SH-SY5Y (cell line): ENCODE data around the gene ATL1.

ENCODE experiments used
- GATA2 ChIP-seq: IDR thresholded peaks from 2 replicates; pipeline ENCODE4 v1.6.1; 2011; ENCODE audit warnings: mild to moderate bottlenecking, low read depth, low read length
- GATA3 ChIP-seq: IDR thresholded peaks from 2 replicates; pipeline ENCODE4 v1.6.1; 2011; ENCODE audit warnings: low read depth, mild to moderate bottlenecking, low read length, moderate library complexity

Gene ATL1

DNA sequence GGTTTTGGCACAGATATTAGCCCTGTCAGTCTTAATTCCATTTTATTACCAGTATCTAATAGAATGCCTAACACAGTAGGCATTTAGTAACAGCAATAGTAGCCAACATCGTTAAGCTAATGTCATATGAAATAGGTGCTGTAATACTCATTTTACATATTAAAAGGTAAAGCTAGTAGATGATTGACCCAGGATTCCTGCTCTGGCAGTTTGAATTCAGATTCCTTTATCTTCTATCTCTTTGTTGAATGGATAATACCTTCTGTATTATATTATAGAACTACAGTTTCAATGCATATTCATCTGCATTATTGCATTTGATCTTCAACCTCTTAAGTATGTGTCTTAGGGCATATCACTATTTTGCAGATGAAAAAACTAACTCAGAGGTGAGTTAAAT is 2.9 kb downstream of the ATL1 start:
- no peak for TF ChIP-seq GATA3
- TF ChIP-seq GATA2, result no peak

- TF ChIP-seq GATA2, result no peak
- no peak for TF ChIP-seq GATA3
Measured at GRCh38 chr14:50569714-50570274, 9.8 kb downstream of the ATL1 start.

DNA sequence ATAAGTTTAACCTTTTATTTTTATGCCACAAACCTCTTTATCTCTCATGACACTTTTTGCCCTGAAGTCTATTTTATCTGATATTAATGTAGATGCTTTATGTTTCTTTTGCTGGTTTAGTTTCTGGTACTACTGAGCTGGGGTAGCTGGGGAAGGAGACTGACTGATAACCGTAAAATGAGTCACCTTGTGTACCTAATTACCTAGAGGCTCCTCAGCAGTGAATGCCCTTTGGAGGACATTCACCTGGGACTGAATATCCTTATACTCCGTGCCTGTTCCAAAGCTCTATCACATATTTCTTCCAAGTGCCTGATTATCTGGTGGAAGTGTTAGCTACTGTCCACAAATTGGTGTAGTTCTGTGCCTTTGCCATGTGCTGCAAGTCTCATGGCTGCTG is 13.9 kb downstream of the ATL1 start:
- TF ChIP-seq GATA3, result no peak
- TF ChIP-seq GATA2, result no peak

DNA sequence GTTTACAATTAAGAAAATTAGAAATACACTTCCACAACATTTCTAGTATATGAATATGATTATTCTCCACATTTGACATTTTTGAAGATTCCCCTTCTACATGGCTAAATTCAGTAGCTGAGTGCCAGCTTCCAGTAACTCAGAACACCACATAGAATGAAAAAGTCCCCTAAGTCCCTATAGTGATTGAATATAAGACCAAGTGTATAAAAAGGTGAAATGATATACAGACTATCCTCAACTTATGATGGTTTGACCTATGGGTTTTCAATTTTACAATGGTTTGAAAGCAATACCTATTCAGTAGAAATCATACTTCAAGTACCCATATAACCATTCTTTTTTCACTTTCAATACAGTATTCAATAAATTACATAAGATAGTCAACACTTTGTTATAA is 15.8 kb downstream of the ATL1 start:
- no peak for TF ChIP-seq GATA3
- no peak for TF ChIP-seq GATA2

DNA sequence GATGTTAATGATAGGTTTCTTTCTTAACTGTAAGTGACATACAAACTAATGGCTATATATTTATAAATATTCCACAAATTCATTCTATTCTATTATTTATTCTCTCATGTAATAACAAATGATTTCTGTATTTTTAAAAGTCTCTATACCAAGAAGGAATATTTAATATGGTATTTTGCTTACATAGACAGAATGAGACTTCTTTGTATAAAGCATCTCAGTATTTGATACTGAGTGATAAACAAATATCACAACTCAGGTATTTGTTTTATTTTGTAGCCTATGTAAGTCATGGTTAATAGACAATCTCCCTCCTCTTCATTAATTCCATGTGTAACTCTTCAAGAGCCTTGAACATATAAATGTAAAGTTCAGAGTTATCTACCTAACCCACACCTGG is 18.0 kb downstream of the ATL1 start:
- TF ChIP-seq GATA3 (no peak), GATA2 (no peak)

DNA sequence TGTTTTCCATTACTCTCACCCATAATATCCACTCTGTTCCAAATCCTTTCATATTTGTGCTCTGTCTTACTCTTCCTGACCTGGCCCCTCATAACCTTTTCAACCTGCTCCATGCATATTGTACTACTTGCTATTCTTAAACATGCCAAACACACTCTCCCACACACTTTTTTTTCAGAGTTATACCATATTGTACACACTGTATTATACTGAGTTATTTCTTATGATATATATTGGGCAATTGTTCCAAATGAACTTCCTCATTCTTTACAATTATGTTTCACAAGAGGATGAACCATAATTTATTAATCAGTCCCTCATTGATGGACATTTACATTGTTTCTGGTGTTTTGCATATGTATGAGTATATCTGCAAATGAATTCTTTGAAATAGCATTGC is 18.5 kb downstream of the ATL1 start:
- TF ChIP-seq GATA3 (no peak), GATA2 (no peak)

DNA sequence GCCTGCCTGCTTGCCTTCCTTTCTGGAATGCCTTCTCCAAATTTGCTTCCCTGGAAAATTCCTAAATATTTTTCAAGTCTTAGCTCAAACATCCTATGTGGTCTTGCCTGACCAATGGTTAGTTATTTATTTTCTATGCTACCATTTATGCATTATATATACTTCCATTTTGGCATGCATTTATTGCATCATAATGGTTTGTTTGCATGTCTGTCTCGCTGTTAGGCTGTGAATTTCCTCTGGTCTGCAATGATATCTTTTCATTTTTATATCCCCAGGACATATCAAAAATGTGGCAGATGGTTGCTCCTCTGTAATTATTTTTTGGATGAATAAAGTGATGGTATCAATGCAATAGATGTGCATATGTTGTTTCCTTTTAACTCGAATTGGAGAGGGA is 30.5 kb downstream of the ATL1 start:
- no peak for TF ChIP-seq GATA2
- no peak for TF ChIP-seq GATA3

DNA sequence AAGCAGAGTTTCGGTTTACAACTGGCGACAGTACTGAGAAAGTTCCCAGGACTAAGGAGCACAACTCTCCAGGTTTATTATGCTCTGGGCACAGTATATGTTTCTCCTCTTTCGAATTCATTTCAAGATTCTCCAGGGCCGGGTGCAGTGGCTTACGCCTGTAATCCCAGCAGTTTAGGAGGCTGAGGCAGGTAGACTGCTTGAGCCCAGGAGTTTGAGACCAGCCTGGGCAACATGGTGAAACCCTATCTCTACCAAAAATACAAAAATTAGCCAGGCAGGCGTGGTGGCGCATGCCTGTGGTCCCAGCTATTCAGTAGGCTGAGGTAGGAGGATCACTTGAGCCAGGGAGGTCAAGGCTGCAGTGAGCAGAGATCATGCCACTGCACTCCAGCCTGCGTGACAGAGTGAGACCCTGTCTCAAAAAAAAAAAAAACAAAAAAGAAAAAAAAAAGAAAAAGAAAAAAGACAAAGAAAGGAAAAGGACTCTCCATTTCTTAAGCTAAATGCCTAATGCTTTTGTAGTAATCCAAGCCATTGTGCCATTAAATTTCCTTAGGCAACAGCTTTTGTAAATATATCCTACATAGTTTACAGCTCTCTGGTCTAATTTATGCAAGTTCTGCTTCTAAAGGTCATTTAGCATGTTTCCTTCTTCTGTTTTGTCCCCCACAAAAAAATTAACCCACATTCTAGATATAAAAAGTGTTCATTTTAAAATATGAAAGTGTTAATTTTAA is 34.8 kb downstream of the ATL1 start:
- TF ChIP-seq GATA2 (no peak), GATA3 (no peak)

- no peak for TF ChIP-seq GATA2
- TF ChIP-seq GATA3, result peak; percentile 74
Measured at GRCh38 chr14:50598765-50599164, 38.8 kb downstream of the ATL1 start.

GRCh38 chr14:50599700-50600444 is 39.9 kb downstream of the ATL1 start:
- TF ChIP-seq GATA2 (no peak), GATA3 (no peak)

DNA sequence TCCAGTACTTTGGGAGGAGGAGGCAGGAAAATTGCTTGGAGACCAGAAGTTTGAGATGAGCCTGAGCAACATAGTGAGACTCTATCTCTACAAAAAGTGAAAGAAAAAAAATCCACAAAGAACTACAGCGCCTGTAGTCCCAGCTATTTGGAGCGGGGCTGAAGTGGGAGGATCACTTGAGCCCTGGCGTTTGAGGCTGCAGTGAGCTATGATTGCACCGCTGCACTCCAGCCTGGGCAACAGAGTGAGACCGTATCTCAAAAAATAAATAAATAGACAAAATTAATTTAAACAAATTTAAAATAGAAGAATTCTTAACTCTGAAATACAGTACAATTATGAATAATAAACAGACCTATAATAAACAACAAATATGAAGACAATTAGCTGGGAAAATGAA is 40.9 kb downstream of the ATL1 start:
- TF ChIP-seq GATA2 (no peak), GATA3 (no peak)

DNA sequence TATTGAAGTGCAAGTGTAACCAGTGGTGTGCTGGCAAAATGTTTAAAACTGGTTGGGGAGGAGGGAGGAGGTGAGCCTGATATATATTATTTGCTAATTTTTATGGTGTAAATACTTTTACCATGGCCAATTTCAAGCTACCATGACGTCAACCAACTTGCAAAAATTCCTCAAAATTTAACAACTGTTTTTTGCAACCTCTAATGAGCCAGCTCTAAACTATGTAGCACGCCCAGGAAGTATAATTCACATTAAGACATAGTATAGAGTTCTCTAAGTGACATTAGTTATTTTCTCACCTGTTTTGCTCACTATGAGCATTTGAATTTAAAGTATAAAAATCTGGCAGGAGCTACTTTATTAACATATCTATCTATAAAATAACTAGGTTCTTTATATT is 41.4 kb downstream of the ATL1 start:
- TF ChIP-seq GATA2, result no peak
- no peak for TF ChIP-seq GATA3

- no peak for TF ChIP-seq GATA3
- TF ChIP-seq GATA2, result no peak
Measured at GRCh38 chr14:50602035-50602434, 42.1 kb downstream of the ATL1 start.

- TF ChIP-seq GATA2, result no peak
Measured at GRCh38 chr14:50603565-50603964, 43.6 kb downstream of the ATL1 start.

- TF ChIP-seq GATA3 (no peak), GATA2 (no peak)
Measured at GRCh38 chr14:50605766-50606165, 45.8 kb downstream of the ATL1 start.

DNA sequence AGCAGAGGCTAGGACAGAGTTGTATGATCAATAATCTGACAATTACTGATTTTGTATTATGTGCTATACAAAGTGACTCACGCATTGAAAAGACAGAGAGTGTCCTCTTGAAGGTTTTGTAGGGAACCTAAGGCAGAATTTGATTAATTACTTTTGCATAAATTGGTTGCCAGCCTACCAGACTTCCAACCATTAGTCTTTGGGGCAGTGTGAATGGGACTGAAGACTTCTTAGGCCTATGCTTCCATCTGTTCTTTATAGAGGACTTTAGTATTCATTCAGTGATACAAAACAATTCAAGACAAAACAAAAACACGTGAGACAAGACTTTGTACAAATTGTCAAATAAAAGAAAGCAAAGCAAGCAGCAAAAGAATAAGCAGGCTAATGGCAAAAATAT is 46.5 kb downstream of the ATL1 start:
- no peak for TF ChIP-seq GATA2
- TF ChIP-seq GATA3, result no peak
